DND-41 (cell line): Measurements from ENCODE around the gene IL20.
A peak's percentile ranks its signal among the peaks of the same experiment; 100 is the strongest.

Experiments used
- ATAC-seq: fragments of 200-7000 bp; cut with Tn5 transposase; 3 replicates; pipeline ENCODE4 v1.9.1; 2021; ENCODE audit warnings: low read depth; ENCODE audit not compliant: insufficient read depth
- DNase-seq: peaks from one replicate; pipeline ENCODE4 v3.0.0-alpha.2; 2020
- H2AFZ ChIP-seq: 2 replicates; pipeline ENCODE4 v1.6.0; 2012; ENCODE audit warnings: low read depth, low read length
- H3K27ac ChIP-seq: 2 replicates; pipeline ENCODE4 v1.5.1; 2012; ENCODE audit warnings: low read length, inconsistent platforms
- H3K27me3 ChIP-seq: fragments of 200-600 bp; sonication (generic); 2 replicates; pipeline ENCODE4 v1.6.0; 2012; ENCODE audit warnings: low read length, mild to moderate bottlenecking, inconsistent platforms; ENCODE audit not compliant: insufficient read depth, poor library complexity
- H3K36me3 ChIP-seq: 2 replicates; pipeline ENCODE4 v1.5.1; 2012; ENCODE audit warnings: low read length, inconsistent platforms; ENCODE audit not compliant: insufficient read depth
- H3K4me1 ChIP-seq: 2 replicates; pipeline ENCODE4 v1.5.1; 2012; ENCODE audit warnings: mild to moderate bottlenecking, low read length; ENCODE audit not compliant: insufficient read depth
- H3K4me2 ChIP-seq: 2 replicates; pipeline ENCODE4 v1.6.0; 2012; ENCODE audit warnings: mild to moderate bottlenecking, moderate library complexity, low read length, inconsistent platforms; ENCODE audit not compliant: insufficient read depth
- H3K4me3 ChIP-seq, 2 experiments: fragments of 200-600 bp in 1 of 2; shearing (Covaris generic) in 1 of 2; 2 replicates each; pipeline ENCODE4 v1.5.1; 2012 to 2016; ENCODE audit warnings: inconsistent platforms in 2 of 2, low read length in 2 of 2, mild to moderate bottlenecking in 2 of 2, low read depth in 1 of 2, moderate library complexity in 1 of 2
- H3K79me2 ChIP-seq: 2 replicates; pipeline ENCODE4 v1.6.0; 2012; ENCODE audit warnings: low read length, inconsistent platforms; ENCODE audit not compliant: insufficient read depth
- H3K9ac ChIP-seq: 2 replicates; pipeline ENCODE4 v1.6.0; 2012; ENCODE audit warnings: low read depth, mild to moderate bottlenecking, inconsistent platforms, low read length, moderate library complexity
- H3K9me3 ChIP-seq: 2 replicates; pipeline ENCODE4 v1.5.1; 2012; ENCODE audit warnings: low read length, moderate library complexity, mild to moderate bottlenecking, inconsistent platforms; ENCODE audit not compliant: insufficient read depth, severe bottlenecking
- H4K20me1 ChIP-seq: 2 replicates; pipeline ENCODE4 v1.6.0; 2012; ENCODE audit warnings: low read length; ENCODE audit not compliant: insufficient read depth
- CTCF ChIP-seq: IDR thresholded peaks from 2 replicates; pipeline ENCODE4 v1.5.1; 2012; ENCODE audit warnings: borderline replicate concordance, low read length, moderate library complexity, mild to moderate bottlenecking; ENCODE audit not compliant: poor library complexity, severe bottlenecking; ENCODE audit errors: extremely low read depth
- EZH2 ChIP-seq: IDR thresholded peaks from 3 replicates; pipeline ENCODE4 v1.6.1; 2012; ENCODE audit warnings: borderline replicate concordance, low read depth, mild to moderate bottlenecking, moderate library complexity, low read length, inconsistent platforms; ENCODE audit not compliant: severe bottlenecking

The IL20 gene

GRCh38 chr1:206882555-206882954 lies 17.1 kb downstream of the IL20 start:
- H3K4me1 ChIP-seq = no peaks in the 10 kb centered on the region
- no peak overlapping the region for H3K27ac ChIP-seq
- no peaks in the 10 kb centered on the region for H3K79me2 ChIP-seq
- no peak overlapping the region for H3K9ac ChIP-seq
- H3K9me3 ChIP-seq = peaks cover 9% of the 10 kb centered on the region
- TF ChIP-seq EZH2 (no peak), CTCF (peak; percentile 33)
- no peaks in the 10 kb centered on the region for H3K36me3 ChIP-seq
- H3K27me3 ChIP-seq = no peaks in the 10 kb centered on the region
- H4K20me1 ChIP-seq = no peaks in the 10 kb centered on the region
- DNase-seq (no peak), ATAC-seq (no peak)
- no peak overlapping the region for H3K4me2 ChIP-seq
- no peak overlapping the region for H3K4me3 ChIP-seq
- H2AFZ ChIP-seq = no peak overlapping the region

GRCh38 chr1:206883160-206883559 lies 17.7 kb downstream of the IL20 start:
- ATAC-seq = no peak
- H3K9ac ChIP-seq = no peak overlapping the region
- no peak for TF ChIP-seq CTCF
- no peak for TF ChIP-seq EZH2

GRCh38 chr1:206883876-206884275 lies 18.5 kb downstream of the IL20 start:
- no peaks in the 10 kb centered on the region for H3K27me3 ChIP-seq
- DNase-seq (no peak), ATAC-seq (no peak)
- H3K36me3 ChIP-seq = no peaks in the 10 kb centered on the region
- no peak overlapping the region for H3K27ac ChIP-seq
- no peaks in the 10 kb centered on the region for H4K20me1 ChIP-seq
- H3K9ac ChIP-seq = no peak overlapping the region
- H3K79me2 ChIP-seq = no peaks in the 10 kb centered on the region
- no peak overlapping the region for H3K4me3 ChIP-seq
- no peak for TF ChIP-seq EZH2
- TF ChIP-seq CTCF = no peak
- no peaks in the 10 kb centered on the region for H3K4me1 ChIP-seq
- H3K4me2 ChIP-seq = no peak overlapping the region
- no peak overlapping the region for H2AFZ ChIP-seq
- no peaks in the 10 kb centered on the region for H3K9me3 ChIP-seq

More at GRCh38 chr1:206883160-206883559, 17.7 kb downstream of the IL20 start:
- no peak for DNase-seq
- no peaks in the 10 kb centered on the region for H3K36me3 ChIP-seq
- H4K20me1 ChIP-seq = no peaks in the 10 kb centered on the region
- no peaks in the 10 kb centered on the region for H3K79me2 ChIP-seq
- H3K27ac ChIP-seq = no peak overlapping the region
- no peak overlapping the region for H2AFZ ChIP-seq
- no peaks in the 10 kb centered on the region for H3K27me3 ChIP-seq
- H3K4me1 ChIP-seq = no peaks in the 10 kb centered on the region
- peaks cover 6% of the 10 kb centered on the region for H3K9me3 ChIP-seq
- no peak overlapping the region for H3K4me3 ChIP-seq
- H3K4me2 ChIP-seq = no peak overlapping the region
